ENCODE data around the gene GPR39. TPM values are rescaled to one million over a fixed set of nuclear protein-coding genes. Genes with fewer than 3 reads are reported as not detected.

The GPR39 gene
- polyA plus RNA-seq, 1 donor = 9.5 TPM

DNA sequence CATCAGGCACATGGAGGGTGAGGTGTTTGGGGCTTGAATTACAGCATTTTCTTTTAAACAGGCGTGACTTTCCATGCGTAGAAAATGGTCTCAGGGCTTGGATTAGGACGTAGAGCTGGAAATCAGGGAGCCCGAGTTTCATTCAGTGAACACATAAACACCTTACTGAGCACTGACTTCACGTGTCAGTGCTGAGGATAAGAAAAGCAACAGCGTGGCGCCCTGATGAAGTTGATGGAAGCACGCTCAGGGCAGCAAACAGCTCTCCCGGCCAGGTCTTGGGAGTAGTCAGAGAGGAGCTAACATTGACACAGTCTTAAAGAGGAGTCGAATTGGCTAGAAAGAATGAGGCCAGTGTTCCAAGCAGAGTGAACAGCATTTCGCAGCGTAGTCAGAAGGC, 142.7 kb downstream of the GPR39 start:
- no CpG with 5 or more reads among the region's 12 CpGs for WGBS (ENCODE audit: insufficient coverage, low lambda C conversion rate)
- Histone ChIP-seq H3K27ac (ENCODE audit: low read length) (no peak overlapping the region), H3K4me3 (ENCODE audit: low read length) (no peak overlapping the region), H3K27me3 (ENCODE audit: control insufficient read depth, insufficient read depth, low read length) (no peaks in the 10 kb centered on the region), H3K9me3 (ENCODE audit: control insufficient read depth, low read depth, low read length) (no peaks in the 10 kb centered on the region), H3K36me3 (ENCODE audit: control insufficient read depth, insufficient read depth, low read length) (no peaks in the 10 kb centered on the region), H3K4me1 (ENCODE audit: control insufficient read depth, insufficient read depth, low read length) (no peaks in the 10 kb centered on the region)
- no peak for DNase-seq

DNA sequence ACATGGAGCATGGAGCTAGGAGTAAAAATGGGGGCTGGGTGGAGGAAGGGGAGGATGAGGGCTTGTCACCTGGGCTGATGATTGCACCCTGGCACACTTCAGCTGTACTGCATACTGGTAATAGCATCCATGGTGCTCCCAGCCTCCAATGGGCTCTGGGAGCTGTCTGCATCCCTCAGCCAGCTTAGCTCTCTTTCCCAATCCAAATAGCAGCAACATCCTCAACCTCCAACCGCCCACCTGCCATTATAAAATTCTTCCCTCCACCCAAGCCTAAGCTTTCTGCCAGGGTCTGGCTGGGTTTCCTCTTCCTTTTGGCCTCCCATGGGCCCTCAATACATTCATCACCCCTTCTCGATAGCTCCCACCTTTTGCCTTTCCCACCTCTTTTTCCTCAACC, 143.3 kb downstream of the GPR39 start:
- Histone ChIP-seq H3K9me3 (ENCODE audit: control insufficient read depth, low read depth, low read length) (no peaks in the 10 kb centered on the region), H3K4me1 (ENCODE audit: control insufficient read depth, insufficient read depth, low read length) (no peaks in the 10 kb centered on the region), H3K36me3 (ENCODE audit: control insufficient read depth, insufficient read depth, low read length) (no peaks in the 10 kb centered on the region), H3K27me3 (ENCODE audit: control insufficient read depth, insufficient read depth, low read length) (no peaks in the 10 kb centered on the region), H3K4me3 (ENCODE audit: low read length) (no peak overlapping the region), H3K27ac (ENCODE audit: low read length) (no peak overlapping the region)
- no peak for DNase-seq
- no CpG with 5 or more reads among the region's 2 CpGs for WGBS (ENCODE audit: insufficient coverage, low lambda C conversion rate)

DNA sequence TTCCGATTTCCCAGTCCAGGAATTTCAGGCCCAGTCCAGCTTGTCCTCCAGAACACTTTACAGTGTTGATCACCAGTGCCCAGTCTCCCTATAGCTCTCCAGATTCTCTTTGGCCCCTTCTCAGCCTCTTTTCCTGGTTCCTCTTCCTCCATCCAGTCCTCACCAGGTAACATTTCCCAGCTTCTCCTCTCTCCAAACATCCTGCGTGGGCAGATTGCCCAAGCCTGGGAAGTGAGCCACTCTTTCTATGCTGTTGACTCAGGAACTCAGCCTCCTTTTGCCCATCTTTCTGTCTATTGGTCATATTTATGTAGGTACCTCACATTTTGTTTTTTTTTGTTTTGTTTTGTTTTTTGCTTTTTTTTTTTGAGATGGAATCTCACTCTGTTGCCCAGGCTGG, 144.0 kb downstream of the GPR39 start:
- WGBS (ENCODE audit: insufficient coverage, low lambda C conversion rate) = 80% methylated on average over 1 of the region's 2 CpGs

DNA sequence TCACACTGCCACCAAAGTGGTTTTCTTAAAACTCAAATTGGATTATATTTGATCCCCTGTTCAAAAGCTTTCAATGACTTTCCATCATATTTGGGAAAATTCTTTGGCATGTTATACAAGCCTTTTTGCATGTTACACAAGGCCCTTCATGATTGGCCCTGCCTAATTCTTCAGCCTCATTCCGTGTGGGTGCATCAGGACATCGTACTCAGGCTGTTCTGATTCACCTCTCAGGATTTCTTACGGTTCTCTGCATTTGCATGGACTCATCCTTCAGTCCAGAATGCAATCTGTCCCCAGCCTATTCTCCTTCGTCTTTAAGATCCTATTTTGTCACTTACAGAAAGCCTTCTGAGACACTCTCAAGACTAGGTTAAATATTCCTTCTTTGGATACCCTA, 145.6 kb downstream of the GPR39 start:
- Histone ChIP-seq H3K27ac (ENCODE audit: low read length) (no peak overlapping the region), H3K4me3 (ENCODE audit: low read length) (no peak overlapping the region), H3K9me3 (ENCODE audit: control insufficient read depth, low read depth, low read length) (no peaks in the 10 kb centered on the region), H3K36me3 (ENCODE audit: control insufficient read depth, insufficient read depth, low read length) (no peaks in the 10 kb centered on the region), H3K4me1 (ENCODE audit: control insufficient read depth, insufficient read depth, low read length) (no peaks in the 10 kb centered on the region), H3K27me3 (ENCODE audit: control insufficient read depth, insufficient read depth, low read length) (no peaks in the 10 kb centered on the region)
- DNase-seq = no peak
- WGBS (ENCODE audit: insufficient coverage, low lambda C conversion rate) = 100% methylated on average over 2 of the region's 4 CpGs

More for the DNA sequence above, 144.0 kb downstream of the GPR39 start:
- Histone ChIP-seq H3K9me3 (ENCODE audit: control insufficient read depth, low read depth, low read length) (no peaks in the 10 kb centered on the region), H3K27me3 (ENCODE audit: control insufficient read depth, insufficient read depth, low read length) (no peaks in the 10 kb centered on the region), H3K4me3 (ENCODE audit: low read length) (no peak overlapping the region), H3K4me1 (ENCODE audit: control insufficient read depth, insufficient read depth, low read length) (no peaks in the 10 kb centered on the region), H3K36me3 (ENCODE audit: control insufficient read depth, insufficient read depth, low read length) (no peaks in the 10 kb centered on the region), H3K27ac (ENCODE audit: low read length) (no peak overlapping the region)
- no peak for DNase-seq

DNA sequence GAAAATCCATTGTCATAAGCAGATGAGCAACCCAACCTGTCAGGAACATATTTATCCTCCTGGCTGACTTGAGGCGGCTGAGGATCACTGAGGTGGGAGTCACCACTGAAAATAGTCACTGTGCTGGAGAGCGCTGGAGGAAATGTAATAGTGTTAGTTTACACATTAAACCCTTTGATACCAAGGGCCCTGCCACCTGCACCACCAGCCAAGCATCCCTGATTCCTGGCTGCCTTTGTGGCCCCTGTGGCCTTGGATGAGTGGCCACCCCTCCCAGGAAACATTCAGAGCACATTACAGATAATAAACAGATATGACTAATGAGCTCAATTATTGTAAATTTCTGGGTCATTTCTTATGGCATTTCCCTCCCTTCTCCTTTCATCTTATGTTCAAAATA, 147.5 kb downstream of the GPR39 start:
- H3K27me3 ChIP-seq (ENCODE audit: control insufficient read depth, insufficient read depth, low read length) = no peaks in the 10 kb centered on the region
- H3K36me3 ChIP-seq (ENCODE audit: control insufficient read depth, insufficient read depth, low read length) = no peaks in the 10 kb centered on the region
- H3K27ac ChIP-seq (ENCODE audit: low read length) = no peak overlapping the region
- no peak for DNase-seq
- H3K4me3 ChIP-seq (ENCODE audit: low read length) = no peak overlapping the region
- no peaks in the 10 kb centered on the region for H3K4me1 ChIP-seq (ENCODE audit: control insufficient read depth, insufficient read depth, low read length)
- no peaks in the 10 kb centered on the region for H3K9me3 ChIP-seq (ENCODE audit: control insufficient read depth, low read depth, low read length)
- WGBS (ENCODE audit: insufficient coverage, low lambda C conversion rate) = no CpG with 5 or more reads among the region's 2 CpGs

DNA sequence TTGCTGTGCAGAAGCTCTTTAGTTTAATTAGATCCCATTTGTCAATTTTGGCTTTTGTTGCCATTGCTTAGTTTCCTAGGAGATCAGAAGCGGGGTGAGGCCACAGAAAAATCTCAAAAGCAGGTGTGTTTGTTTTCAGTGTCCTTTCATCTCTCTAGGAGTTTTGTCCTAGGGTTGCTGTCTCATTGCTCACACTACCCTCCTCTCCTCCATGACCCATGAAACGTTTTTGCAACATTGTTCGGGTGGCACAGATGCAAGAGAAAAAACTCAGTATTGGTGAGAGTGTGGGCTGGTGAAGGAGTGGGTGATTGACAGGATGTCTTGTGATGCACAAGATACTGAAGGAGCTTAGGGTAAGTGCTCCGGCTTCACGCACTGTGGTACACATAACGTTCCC, 149.8 kb downstream of the GPR39 start:
- DNase-seq = no peak
- H3K36me3 ChIP-seq (ENCODE audit: control insufficient read depth, insufficient read depth, low read length) = no peaks in the 10 kb centered on the region

DNA sequence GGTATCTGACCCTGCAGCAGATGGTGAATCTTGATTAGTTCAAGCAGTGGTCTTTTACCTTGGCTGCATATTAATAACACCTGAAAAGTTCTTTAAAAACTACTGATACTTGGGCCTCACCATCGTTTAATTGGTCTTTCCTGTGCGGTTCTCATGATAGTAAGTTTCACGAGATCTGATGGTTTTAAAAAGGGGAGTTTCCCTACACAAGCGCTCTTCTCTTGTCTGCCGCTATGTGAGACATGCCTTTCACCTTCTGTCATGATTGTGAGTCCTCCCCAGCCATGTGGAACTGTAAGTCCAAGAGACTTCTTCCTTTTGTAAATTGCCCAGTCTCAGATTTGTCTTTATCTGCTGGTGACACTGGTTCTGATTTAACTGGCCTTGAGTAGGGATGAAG, 151.1 kb downstream of the GPR39 start:
- no CpG with 5 or more reads among the region's 5 CpGs for WGBS (ENCODE audit: insufficient coverage, low lambda C conversion rate)
- H3K27me3 ChIP-seq (ENCODE audit: control insufficient read depth, insufficient read depth, low read length) = no peaks in the 10 kb centered on the region
- H3K9me3 ChIP-seq (ENCODE audit: control insufficient read depth, low read depth, low read length) = no peaks in the 10 kb centered on the region
- no peaks in the 10 kb centered on the region for H3K36me3 ChIP-seq (ENCODE audit: control insufficient read depth, insufficient read depth, low read length)
- no peak for DNase-seq
- H3K4me3 ChIP-seq (ENCODE audit: low read length) = no peak overlapping the region
- no peaks in the 10 kb centered on the region for H3K4me1 ChIP-seq (ENCODE audit: control insufficient read depth, insufficient read depth, low read length)
- H3K27ac ChIP-seq (ENCODE audit: low read length) = no peak overlapping the region

More for the DNA sequence above, 149.8 kb downstream of the GPR39 start:
- no peaks in the 10 kb centered on the region for H3K9me3 ChIP-seq (ENCODE audit: control insufficient read depth, low read depth, low read length)
- H3K27ac ChIP-seq (ENCODE audit: low read length) = no peak overlapping the region
- no peak overlapping the region for H3K4me3 ChIP-seq (ENCODE audit: low read length)
- H3K27me3 ChIP-seq (ENCODE audit: control insufficient read depth, insufficient read depth, low read length) = no peaks in the 10 kb centered on the region
- 87% methylated on average over 3 of the region's 6 CpGs for WGBS (ENCODE audit: insufficient coverage, low lambda C conversion rate)
- H3K4me1 ChIP-seq (ENCODE audit: control insufficient read depth, insufficient read depth, low read length) = no peaks in the 10 kb centered on the region

DNA sequence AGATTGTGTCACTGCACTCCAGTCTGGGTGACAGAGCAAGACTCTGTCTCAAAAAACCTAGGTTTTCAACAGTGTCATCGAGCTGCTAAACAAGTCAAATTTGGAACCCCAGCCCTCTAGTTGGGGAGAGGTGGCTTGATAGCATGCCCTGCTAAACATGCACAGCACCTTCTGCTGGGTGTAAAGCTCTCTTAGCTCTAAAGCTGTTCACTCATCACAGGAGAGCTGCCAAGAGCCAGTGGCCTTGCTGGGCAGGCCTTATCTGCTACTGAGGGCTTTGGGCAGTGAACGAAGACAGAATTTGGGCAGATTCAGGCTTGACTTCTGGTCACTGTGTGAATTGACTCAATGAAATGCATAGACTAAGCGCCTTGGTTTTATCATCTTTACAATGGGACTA, 152.1 kb downstream of the GPR39 start:
- no peak overlapping the region for H3K27ac ChIP-seq (ENCODE audit: low read length)
- H3K27me3 ChIP-seq (ENCODE audit: control insufficient read depth, insufficient read depth, low read length) = no peaks in the 10 kb centered on the region
- WGBS (ENCODE audit: insufficient coverage, low lambda C conversion rate) = no CpG with 5 or more reads among the region's 3 CpGs
- H3K4me3 ChIP-seq (ENCODE audit: low read length) = no peak overlapping the region
- no peak for DNase-seq
- H3K4me1 ChIP-seq (ENCODE audit: control insufficient read depth, insufficient read depth, low read length) = no peaks in the 10 kb centered on the region
- H3K9me3 ChIP-seq (ENCODE audit: control insufficient read depth, low read depth, low read length) = no peaks in the 10 kb centered on the region
- no peaks in the 10 kb centered on the region for H3K36me3 ChIP-seq (ENCODE audit: control insufficient read depth, insufficient read depth, low read length)

DNA sequence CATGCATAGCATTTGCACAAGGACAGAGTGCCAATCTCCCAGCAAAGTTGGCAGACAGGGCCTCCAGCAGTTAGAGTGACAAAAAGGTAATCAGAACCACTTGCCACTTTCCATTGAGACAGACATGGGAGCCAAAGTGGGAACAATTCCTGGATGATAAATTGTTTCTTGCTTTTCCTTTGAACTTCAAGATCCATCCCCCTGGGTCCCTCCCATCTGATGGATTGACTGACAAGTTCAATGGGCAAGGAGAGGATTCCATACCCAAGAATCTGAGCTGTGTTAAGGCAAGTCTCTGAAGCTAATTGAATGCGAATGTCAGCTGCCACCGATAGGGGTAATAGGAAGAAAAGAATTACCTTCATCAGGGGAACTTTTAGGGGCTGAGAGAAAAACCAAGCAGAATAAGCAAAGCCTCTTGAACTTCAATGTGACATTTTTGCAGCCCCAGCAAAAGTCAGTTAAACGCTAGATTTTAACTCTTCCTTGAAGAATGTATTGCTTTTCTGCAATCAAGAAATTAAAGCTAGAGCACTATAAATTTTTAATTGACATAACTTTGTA, 156.9 kb downstream of the GPR39 start:
- Histone ChIP-seq H3K36me3 (ENCODE audit: control insufficient read depth, insufficient read depth, low read length) (no peaks in the 10 kb centered on the region), H3K9me3 (ENCODE audit: control insufficient read depth, low read depth, low read length) (no peaks in the 10 kb centered on the region), H3K27ac (ENCODE audit: low read length) (no peak overlapping the region), H3K4me3 (ENCODE audit: low read length) (no peak overlapping the region), H3K4me1 (ENCODE audit: control insufficient read depth, insufficient read depth, low read length) (no peaks in the 10 kb centered on the region), H3K27me3 (ENCODE audit: control insufficient read depth, insufficient read depth, low read length) (no peaks in the 10 kb centered on the region)
- DNase-seq = no peak
- WGBS (ENCODE audit: insufficient coverage, low lambda C conversion rate) = 100% methylated on average over 2 of the region's 3 CpGs

DNA sequence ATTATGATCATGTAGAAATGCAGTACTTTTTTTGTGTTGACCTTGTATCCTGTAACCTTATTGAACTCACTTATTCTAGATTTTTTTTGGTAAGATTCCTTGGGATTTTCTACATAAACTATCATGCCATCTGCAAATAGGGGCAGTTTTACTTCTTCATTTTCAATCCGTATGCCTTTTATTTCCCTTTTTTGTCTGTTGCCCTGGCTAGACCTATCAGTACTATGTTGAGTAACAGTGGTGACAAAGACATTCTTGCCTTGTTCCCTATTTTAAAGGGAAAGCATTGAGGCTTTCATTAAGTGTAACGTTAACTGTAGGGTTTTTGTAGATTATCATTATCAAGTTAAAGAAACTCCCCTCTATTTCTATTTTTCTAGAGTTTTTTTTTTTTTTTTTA, 161.1 kb downstream of the GPR39 start:
- Histone ChIP-seq H3K4me3 (ENCODE audit: low read length) (no peak overlapping the region), H3K27me3 (ENCODE audit: control insufficient read depth, insufficient read depth, low read length) (no peaks in the 10 kb centered on the region), H3K27ac (ENCODE audit: low read length) (no peak overlapping the region), H3K36me3 (ENCODE audit: control insufficient read depth, insufficient read depth, low read length) (no peaks in the 10 kb centered on the region), H3K4me1 (ENCODE audit: control insufficient read depth, insufficient read depth, low read length) (no peaks in the 10 kb centered on the region), H3K9me3 (ENCODE audit: control insufficient read depth, low read depth, low read length) (no peaks in the 10 kb centered on the region)
- 100% methylated on average over 1 of the region's 2 CpGs for WGBS (ENCODE audit: insufficient coverage, low lambda C conversion rate)
- DNase-seq = no peak

DNA sequence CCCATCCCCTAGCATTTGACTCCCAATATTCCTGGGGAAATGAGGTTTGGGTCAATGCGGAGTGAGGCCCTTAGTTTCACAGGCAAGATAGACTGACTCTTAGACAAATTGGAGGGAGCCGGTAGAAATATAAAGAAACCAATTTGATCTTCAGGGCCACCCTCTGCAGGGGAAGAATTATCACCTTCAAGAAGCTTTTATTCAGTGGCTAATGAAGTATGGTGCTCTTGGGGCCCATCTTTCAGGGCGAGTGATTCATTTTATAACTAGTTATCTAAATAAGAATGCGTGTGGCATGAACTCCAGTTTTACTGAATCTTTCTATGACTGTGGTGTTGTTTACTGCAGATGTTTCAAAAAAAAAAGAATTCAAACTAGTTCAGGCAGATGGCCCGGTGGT, 165.0 kb downstream of the GPR39 start:
- no peak for DNase-seq
- no peak overlapping the region for H3K27ac ChIP-seq (ENCODE audit: low read length)
- H3K4me1 ChIP-seq (ENCODE audit: control insufficient read depth, insufficient read depth, low read length) = no peaks in the 10 kb centered on the region
- no peaks in the 10 kb centered on the region for H3K36me3 ChIP-seq (ENCODE audit: control insufficient read depth, insufficient read depth, low read length)
- H3K27me3 ChIP-seq (ENCODE audit: control insufficient read depth, insufficient read depth, low read length) = no peaks in the 10 kb centered on the region
- H3K4me3 ChIP-seq (ENCODE audit: low read length) = no peak overlapping the region
- 86% methylated on average over 1 of the region's 5 CpGs for WGBS (ENCODE audit: insufficient coverage, low lambda C conversion rate)
- H3K9me3 ChIP-seq (ENCODE audit: control insufficient read depth, low read depth, low read length) = peaks cover 4% of the 10 kb centered on the region
